Measurements from ENCODE around the gene DDO.
"Not testable (repeated sequence)": the region's sequence is repeated elsewhere in the genome, so short reads cannot be mapped to it uniquely, and the experiment has no call there.

The DDO gene

DNA sequence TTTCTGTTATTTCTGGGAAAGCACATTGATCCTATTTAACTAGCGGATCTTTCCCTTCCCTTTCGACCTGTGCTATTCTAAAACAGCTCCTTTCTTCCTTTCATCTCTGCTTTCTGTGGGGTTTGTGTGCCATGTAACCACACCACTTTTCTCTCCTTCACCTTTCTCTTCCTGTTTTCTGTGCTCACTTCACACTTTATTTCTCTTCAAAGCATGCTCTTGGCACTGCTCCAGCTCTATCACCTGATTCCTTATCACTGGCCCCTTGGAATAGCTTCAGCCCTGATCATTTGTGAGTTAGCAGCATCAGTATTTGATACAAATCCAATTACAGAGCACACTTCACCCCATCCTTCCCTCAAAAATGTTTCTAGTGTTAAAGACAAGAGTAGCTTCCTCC lies 49.1 kb downstream of the DDO start:
- no peak for DNase-seq

DNA sequence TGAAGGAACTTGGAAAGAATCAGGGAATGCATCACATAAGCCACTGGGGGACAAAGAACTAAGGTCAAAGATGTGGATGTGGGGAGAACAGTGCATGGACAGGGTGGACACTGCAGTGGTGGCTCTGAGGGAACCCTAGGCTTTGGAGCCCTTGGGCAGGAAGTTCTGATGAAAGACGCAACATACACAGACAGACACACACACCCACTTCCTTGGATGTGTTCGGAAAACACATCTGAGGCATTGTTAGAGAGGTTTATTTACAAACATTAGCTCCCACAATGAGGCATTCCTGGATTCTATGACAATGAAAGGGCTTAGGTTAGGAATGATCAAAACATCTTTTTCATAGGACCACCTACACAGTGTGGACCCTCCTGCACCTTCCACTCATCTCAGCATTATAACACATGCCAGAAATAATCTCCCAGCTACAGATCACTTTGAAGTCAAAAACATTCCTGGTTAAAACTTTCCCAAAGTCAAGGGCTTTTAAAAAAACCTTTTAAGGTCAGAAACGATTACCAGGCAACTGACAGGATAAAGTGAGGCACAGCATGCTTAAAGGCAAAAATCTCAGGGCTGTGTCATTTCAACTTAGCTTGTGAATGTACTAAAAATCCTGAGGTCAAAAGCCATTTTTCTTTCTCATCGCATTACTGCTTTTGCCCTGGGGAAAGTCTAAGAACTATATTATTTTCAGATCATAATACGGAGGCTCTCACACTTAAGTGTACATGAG lies 50.8 kb downstream of the DDO start:
- no peak for DNase-seq

GRCh38 chr6:110363748-110364147 lies 51.6 kb downstream of the DDO start:
- no peak for DNase-seq

DNA sequence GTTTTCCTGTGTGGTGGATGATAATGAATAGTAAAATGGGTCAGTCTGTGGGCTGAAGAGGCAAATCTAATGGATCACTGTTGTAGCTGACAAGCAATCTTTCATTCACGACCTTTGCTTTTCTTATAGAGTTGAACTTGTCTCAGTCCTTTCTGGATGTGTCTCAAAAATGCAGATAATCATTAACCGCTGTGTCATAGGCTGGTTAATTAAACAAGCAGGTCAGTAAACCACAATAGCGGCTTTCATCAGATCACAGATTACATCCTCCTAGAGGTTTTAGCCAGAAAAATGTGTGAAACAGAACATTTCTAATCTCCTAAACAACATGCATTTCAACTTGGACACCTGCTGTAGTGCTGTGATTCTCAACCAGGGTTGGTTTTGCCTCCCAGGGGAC lies 54.7 kb downstream of the DDO start:
- DNase-seq: no peak

DNA sequence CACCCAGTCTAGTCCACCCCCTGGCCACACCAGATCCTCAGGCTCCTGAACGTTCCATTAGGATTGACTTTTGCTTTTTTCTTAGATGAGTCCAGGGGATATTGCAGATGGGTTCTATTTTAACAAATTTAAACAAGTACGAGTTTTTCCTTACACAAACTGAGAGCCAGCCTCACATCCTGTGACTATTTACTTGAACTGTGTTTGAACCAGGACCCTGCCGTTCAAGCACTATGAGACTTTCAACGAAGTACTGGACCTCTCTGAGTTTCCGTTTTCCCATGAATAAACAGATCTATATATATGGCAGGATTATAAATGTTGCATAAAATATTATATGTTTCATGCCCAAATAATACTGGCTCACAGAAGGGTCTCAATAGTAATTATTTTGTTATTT lies 55.8 kb downstream of the DDO start:
- DNase-seq: no peak

GRCh38 chr6:110358553-110359160 lies 56.7 kb downstream of the DDO start:
- DNase-seq: no peak

DNA sequence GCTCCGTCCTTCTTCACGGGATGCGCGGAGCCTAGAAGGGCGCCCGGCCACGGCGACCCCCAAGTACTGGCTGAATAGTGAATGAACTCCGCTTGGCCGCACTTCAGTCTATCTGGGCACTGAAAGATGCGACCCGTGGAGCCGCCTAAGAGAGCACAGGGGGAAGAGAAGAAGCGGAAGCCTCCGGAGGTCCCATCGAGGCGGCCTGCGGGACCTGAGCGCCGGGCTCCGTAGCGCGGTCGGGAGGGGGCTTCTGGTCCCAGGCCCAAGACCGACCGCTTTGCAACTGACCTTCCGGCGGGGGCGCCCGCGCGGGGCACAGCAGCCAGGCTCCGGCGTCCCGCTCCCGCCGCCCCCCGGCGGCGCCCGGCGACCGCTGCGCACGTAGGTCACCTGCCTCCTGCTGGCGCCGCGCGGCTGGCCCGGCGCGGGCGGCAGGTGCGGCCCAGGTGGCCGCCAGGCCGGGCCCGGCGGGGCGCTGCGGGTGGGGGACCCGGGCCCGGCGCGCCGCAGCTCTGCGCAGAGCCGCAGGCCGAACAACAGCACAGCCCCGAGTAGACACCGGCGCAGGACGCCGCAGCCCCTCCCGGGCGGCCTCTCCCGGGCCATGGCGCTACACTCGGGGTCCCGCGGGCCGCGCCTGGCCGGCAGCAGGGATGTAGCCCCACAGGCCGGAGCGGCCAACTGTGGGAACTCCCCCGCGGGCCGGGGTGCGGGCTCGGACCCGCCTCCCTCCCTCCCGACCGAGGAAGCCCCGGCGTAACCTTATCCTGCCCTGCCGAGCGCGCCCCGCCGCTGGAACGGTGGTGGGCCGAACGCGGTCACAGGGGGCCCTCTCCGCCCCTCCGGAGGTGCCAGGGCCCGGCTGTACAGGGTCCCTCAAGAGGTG lies 57.5 kb downstream of the DDO start, which contains the start of gene METTL24:
METTL24 (minus strand) TSS at position 686 of the 889 bp plus-strand sequence; CDS start at position 609, 77 bp downstream.
- DNase-seq: peak; percentile 17

- no peak for DNase-seq
Observed at GRCh38 chr6:110357298-110357663, 58.1 kb downstream of the DDO start.

- DNase-seq: peak; percentile 18
Observed at GRCh38 chr6:110356778-110357177, 58.6 kb downstream of the DDO start.

GRCh38 chr6:110355727-110356126 lies 59.6 kb downstream of the DDO start:
- peak; percentile 70 for DNase-seq

DNA sequence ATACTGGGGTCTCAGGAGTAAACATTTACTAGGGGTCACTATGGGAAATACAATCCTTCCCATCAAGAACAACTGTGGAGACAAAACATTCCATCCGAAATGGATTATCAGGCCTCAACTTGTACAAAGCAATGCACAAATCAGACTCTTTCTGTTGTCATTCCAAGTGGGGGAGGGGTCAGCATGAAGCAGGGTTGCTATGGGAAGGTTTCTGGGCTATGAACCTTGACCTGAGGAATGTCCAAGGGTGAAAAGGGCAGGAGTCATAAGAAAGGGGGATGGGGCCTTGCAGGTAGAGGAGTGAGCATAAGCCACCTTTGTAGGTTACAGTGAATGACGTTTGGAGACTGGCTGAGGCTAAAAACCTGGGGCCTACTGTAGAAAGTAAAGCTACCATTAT lies 60.4 kb downstream of the DDO start:
- DNase-seq: no peak

- no peak for DNase-seq
Observed at GRCh38 chr6:110354153-110354552, 61.2 kb downstream of the DDO start.

GRCh38 chr6:110353457-110354001 lies 61.8 kb downstream of the DDO start:
- DNase-seq: no peak

DNA sequence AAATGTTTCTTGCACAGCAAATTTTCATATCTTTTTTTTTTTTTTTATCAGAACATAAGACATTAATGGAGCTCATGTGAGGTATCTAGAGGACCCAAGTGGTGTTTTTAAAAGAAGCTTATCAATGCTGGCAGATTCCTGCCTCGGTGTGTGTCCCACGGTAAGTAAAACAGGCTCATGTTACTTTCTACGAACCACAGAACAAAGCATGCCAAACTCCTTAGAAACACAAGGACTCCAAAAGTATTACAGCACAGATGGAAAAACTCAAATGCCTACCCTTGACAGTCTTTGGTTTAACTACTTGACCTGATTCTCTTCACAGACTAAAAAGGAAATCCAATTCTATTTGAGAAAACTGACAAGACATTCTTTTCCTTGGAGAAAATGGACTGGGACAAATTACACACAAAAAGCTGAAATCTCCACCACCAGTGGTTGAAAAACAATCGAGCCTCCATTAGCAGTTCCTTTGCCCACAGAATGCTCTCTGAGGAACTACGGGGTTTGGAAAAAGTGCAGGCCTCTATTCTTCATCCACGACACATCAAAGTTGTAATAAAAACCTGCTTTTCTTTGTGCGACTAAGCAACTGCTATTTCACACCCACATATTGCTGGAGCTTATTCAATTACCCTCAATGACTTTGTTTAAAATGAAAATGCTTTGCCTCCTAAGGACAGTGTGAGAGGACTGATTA lies 62.7 kb downstream of the DDO start:
- no peak for DNase-seq

DNA sequence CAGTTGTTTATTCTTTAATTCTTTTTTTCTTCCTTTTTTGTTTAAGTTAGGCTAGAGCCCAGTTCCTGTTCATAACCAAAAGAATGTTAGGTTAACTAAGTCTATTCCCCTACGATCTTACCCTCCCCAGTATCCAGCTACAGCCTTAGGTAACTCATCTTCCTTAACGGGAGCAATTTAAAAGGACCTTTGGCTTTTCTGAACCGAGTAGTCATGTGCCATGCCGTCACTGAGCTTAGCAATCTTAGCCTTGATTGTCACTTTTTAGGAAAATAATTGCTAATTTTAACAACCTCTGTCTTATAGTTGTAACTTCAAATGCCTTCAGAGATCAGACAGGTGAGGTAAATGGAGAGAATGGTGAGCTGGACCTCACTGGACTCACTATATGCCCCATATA lies 63.4 kb downstream of the DDO start:
- DNase-seq: no peak

DNA sequence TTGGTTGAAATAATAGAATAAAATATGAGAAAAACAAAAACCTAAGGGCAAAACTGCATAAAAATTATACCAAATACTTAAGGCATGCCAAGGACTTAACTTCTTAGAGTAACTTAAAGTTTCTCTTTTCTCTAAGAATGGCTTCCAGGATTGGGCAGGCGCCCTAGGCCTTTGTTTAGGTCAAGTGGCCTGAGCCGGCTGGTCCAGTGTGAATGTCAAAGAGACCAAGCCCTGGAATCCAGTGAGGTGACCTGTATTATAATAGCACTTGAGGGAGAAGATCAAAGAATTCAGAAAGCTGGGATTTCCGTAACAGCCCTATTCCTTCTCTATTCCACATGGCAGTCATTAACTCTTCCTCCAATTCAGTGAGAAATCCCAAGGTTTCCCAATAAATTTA lies 63.8 kb downstream of the DDO start:
- DNase-seq: no peak

DNA sequence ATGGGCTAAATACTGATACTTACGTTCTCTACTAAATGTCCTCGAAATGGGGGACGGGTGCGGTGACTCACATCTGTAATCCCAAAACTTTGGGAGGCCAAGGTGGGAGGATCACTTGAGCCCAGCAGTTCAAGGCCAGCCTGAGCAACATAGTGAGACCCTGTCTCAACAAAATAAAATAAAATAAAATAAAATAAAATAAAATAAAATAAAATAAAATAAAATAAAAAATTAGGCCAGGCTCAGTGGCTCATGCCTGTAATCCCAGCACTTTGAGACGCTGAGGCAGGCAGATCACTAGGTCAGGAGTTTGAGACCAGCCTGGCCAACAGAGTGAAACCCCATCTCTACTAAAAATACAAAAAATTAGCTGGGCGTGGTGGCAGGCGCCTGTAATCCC lies 64.8 kb downstream of the DDO start:
- DNase-seq: not testable (repeated sequence)

GRCh38 chr6:110348961-110349690 lies 66.2 kb downstream of the DDO start:
- DNase-seq: no peak

GRCh38 chr6:110345025-110345424 lies 70.3 kb downstream of the DDO start:
- DNase-seq: no peak

GRCh38 chr6:110342759-110343158 lies 72.6 kb downstream of the DDO start:
- no peak for DNase-seq

Measured in NCI-H1694 treated with DMSO at 0.1 percent for 48 hours (cell line).